Measurements from ENCODE around the gene CTAGE8.
"Not testable (repeated sequence)": the region's sequence is repeated elsewhere in the genome, so short reads cannot be mapped to it uniquely, and the experiment has no call there.

Gene CTAGE8, protein sequence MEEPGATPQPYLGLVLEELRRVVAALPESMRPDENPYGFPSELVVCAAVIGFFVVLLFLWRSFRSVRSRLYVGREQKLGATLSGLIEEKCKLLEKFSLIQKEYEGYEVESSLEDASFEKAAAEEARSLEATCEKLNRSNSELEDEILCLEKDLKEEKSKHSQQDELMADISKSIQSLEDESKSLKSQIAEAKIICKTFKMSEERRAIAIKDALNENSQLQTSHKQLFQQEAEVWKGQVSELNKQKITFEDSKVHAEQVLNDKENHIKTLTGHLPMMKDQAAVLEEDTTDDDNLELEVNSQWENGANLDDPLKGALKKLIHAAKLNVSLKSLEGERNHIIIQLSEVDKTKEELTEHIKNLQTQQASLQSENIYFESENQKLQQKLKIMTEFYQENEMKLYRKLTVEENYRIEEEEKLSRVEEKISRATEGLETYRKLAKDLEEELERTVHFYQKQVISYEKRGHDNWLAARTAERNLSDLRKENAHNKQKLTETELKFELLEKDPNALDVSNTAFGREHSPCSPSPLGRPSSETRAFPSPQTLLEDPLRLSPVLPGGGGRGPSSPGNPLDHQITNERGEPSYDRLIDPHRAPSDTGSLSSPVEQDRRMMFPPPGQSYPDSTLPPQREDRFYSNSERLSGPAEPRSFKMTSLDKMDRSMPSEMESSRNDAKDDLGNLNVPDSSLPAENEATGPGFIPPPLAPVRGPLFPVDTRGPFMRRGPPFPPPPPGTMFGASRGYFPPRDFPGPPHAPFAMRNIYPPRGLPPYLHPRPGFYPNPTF

DNA sequence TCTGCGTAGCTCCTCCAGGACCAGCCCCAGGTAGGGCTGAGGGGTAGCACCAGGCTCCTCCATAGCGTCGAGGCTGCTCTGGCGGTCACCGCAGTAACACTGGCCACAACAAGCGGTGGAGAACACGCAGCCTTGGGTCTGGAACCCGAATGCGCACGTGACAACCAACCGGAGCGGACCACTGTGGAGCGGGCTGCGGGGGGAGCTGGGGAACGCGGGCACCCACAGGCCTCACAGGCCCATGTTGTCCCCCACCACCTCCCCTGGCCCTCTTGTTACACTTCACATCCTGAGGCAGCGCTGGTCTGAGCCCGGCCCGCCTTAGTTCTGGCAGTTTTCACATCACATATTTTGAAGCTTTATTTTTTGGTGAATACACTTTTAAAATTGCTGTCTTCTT, at the start of gene CTAGE8:
Gene CTAGE8, minus strand, starts transcription at position 101 of the 400 bp plus-strand sequence. Its CDS starts 38 bp downstream, at position 63.
- DNase-seq, result not testable (repeated sequence)

DNA sequence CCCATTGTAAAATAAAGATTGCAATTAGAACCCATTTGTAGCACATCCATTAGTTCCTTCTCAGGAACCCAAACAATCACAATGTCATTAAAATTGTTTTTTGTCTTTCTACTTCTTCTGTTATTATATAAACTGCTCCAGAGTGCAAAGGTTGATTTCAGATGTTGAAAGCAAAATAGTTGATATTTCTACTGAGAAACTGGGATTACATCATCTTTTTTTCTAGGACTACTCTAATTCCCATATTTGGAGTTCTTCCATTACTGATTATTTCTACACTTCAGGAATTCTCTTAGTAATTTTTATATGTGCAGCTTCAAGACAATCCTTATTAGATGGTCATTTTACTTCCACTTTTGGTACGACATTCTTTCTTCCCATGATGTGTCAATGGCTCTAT, 48.4 kb upstream of the CTAGE8 start:
- DNase-seq, result not testable (repeated sequence)

DNA sequence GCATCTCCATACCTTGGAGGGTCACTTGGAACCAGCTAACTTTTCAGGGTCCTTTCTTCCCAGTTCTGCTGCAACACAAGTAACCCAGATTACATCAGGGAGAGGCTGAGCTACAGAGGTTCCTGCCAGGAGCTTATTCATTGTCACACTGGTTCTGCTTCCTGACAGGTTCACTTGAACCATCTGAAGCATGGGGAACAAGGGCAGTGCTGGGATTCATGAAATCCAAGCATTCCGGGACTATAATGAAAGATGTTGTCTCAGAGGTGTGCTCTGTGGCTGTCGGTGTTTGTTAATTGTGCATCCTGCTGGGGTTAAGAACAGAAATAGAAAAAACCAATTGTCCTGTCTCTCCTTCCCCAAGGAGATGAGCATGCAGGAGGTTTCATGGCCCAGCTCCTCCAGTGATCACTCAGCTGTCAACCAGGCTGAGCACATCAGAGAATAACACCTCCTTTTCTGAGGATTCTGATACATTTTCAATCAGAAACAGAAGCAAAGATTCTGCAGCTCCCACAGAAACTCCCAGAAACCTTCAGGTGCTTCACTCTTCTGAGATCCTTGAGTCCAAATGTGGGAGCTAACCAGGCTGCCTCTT, 42.9 kb upstream of the CTAGE8 start, which contains the start of gene OR2A1:
Gene OR2A1, plus strand, starts transcription at position 548 of the 598 bp plus-strand sequence. CDS start 5,706 bp downstream, outside the sequence.
- not testable (repeated sequence) for DNase-seq

DNA sequence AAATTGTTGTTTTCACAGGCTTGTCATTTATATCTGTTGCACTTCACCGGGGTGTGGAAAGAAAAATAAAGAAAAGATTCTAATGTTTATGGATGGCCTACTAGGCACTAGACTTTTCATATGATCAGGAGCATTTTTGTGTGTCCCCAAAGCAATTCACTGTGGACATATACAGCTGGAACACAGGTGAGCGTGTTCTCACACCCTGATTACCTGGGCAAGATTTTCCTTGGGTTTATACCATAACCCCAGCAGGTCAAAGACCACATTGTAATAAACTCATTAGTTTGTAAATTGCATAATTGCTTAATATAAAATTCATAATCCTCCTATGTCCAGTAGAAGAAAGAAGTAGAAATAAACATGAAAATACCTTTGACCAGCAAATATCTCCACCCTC, 42.1 kb upstream of the CTAGE8 start:
- not testable (repeated sequence) for DNase-seq

DNA sequence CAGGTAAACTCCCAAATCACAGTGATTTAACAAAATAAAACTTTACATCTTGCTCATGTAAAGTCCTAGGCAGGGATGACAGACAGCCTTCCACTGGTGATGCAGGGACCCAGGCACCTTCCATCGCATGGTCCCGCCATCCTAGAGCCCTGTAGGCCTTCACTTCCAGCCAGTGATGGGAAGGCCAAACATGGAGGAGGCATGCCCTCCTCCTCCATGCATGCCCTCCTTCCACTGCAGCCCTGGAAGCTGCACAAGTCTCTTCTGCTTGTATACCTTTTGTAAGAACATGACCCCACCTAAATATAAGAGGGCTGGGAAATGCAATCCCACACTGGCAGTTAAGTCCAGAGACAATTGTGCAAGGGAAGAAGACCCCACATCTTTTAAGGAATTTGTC, 40.6 kb upstream of the CTAGE8 start:
- not testable (repeated sequence) for DNase-seq

DNA sequence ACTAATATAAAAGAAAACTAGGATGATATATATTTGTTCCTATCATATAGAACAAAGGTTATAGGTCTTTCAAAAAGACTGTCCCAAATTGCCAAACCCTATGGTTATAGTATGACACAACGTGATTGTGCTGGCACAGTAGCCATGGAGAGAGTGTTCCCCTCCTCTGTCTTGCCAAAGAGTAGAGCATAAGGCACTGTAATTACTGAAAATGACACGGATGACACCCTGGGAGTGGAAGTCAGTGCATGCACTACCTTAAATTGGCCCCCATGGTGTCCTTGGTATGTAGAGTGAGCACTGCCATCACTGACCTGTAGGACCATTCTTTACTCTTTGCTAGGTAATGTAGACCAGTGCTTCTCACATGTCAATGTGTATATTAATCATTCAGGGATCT, 36.1 kb upstream of the CTAGE8 start:
- not testable (repeated sequence) for DNase-seq

DNA sequence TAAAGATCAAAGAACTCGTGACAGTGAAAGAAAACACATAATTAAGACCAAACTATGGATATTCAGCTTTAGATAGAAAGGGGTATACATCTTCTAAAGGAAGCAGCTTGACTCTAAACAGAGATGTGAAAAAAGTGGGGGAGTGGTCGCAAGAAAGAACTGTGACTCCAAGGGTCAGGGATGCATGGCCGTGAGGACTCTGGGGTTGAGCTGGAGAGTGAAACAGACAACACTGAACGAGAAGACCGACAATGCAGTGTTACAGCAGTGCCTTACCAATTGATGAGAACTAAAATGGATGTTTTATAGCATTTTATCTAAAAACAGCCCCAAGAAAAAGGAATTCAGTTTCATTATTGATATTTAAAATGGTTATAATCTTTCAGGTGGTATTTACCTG, 34.5 kb upstream of the CTAGE8 start:
- not testable (repeated sequence) for DNase-seq

DNA sequence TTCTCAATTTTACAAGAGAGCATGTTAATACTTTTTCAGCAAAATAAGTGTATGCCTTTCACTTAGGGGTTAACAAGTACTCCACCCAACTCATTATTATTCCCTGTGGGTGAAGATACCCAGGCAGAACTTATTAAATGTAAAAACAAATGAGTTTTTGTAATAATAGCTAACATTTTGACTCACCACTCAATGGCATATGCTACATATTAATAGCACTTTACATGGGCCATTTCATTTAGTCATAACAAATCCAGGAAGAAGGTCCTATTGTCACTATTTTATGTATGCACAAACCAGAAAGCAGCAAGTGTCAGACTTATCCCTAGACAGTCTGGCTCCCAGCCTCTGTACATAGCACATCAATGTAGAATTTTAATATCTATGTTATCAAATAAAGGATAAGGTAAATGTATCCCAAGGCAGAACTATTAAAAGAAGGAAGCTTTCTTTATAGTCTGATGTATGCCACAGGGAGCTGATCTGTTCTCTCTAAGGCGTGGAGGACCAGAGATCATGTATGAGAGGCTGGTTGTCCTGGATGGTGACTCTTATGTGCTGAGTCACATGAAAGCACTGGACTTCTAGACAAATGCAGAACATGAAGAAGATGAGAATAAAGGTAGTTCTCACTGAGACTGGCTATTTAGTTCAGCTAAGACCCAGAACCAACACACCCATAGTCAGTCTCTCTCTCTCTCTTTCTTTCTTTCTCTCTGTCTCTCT, 33.7 kb upstream of the CTAGE8 start:
- not testable (repeated sequence) for DNase-seq

DNA sequence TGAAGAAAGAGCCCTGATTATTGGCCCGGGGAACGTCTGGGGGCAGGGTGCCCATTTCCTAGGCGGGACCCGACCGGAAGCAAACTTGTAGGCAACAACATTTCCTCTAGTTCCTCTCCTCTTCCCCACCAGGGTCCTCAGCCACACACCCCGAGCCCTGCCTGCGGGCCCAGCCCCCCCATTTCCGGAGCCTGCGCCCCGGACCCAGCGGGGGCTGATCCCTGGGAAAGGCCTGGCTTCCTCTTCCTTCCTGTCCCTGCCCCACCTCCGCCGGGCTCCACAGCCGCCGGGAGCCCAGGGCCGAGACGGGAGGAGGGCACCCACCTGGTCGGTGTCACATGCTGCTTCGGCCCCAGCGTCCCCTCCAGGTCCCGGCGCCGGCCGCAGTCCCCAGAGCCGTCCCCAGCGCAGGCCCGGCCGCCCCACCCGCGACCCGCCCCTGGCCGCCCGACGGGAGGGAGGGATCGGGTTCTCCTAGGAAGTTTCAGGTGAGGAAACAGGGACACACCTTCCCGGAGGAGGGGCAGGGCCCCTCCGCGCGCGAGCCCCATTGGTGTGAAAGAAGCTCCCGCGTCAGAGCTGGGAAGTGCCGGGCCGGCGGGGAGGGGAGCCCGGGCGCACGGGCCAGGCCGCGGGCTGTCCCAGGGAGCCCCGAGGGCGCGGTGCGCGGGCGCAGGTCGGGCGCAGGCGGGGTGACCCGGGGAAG, 24.9 kb upstream of the CTAGE8 start:
- DNase-seq, result not testable (repeated sequence)

DNA sequence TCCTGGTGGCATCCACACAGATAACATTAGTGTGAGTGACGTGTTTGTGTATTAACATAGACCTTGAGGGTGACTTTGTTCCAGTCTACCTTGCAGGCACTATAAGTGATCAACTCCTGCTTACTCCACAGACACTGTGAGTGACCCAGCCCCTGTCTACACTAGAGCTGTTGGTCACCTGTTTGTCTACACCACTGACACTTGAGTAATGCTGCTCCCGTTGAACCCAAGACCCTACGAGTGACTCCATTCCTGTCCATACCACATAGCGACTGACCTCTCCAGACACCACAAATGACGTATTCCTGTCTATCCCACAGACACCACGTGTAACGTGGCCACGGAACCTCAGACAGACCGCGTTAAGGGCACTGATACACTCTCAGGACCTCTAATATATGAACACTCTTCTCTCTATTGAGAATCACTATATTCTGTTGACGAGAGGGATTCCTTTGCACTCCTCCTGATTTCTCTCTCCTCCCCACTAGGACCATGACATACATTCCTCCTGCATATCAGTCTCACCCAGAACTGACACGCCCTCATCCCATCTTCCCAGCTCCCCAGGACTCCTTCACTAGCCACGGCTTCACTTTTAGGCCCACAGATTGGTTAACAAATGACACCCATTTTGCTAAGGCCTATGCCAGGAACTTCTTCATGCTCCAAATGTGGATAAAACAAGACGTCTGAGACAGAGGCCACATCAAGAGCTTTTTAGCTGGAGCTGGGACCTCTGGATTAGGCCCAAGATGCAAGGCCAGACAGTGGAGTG, 23.5 kb upstream of the CTAGE8 start:
- not testable (repeated sequence) for DNase-seq

DNA sequence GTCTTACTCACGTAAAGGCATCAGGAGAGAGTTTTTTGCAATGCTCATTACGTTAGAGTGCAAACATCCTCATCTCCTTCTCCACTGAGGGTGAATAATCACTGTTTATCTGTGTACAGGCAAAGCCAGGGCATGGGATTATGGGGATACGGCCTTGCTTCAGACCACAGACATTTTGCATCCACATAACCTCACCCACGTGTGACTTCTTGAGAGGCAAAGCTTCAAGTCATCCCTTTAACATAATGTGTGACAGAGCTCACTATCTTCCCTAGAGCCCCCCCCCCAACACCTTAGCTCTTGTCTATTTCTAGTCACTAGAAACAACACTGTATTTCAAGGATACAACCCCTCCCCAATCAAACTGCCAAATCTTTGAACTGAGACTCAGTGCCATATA, 22.5 kb upstream of the CTAGE8 start:
- DNase-seq, result not testable (repeated sequence)

DNA sequence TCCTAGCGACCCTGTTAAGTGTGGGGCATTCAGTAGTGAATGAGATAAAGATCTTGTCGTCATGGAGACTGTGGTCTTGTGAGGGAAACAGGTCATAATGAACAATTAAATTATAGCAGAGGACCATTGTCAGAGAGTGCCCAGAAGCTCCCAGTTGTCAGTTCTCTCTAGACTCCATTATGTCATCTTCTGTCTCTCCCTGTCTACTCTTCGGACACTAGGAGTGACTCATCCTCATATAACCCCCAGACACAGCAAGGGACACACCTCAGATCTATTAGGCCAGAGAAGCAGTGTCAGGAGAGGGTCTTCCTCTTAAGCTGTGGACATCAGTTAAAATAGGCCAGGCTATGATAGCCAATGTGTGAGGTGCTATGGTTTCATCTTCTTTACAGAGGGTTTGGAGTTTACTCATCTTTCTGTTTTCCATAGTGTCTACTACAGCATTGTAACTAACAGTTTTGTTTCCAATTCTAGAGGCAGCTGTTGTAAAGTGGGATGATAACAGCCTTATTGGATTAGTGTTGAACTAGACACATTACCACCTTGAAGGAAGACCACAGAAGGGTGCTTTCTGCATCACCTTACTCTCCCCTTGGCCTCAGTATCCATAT, 18.2 kb upstream of the CTAGE8 start:
- DNase-seq, result not testable (repeated sequence)

DNA sequence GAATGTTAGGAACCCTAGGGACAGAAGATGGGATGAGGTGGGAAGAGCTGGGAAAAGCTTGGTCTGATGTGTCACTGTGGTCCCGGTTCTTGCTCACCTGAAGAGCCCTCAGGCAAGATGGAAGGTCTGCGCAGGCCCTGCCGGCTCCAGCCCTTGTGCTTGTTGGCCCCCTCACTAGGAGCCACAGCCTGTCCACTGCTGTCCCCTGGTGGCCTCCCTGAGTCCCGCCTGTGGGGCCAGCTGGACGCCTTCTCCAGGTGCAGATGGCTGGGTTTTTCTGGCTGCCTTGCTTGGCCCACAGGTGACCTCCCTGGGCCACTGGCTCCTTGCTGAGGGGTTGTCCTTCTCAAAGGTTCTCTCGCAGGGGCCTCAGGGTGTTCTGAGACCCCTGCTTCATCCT, 14.6 kb upstream of the CTAGE8 start:
- DNase-seq, result not testable (repeated sequence)

DNA sequence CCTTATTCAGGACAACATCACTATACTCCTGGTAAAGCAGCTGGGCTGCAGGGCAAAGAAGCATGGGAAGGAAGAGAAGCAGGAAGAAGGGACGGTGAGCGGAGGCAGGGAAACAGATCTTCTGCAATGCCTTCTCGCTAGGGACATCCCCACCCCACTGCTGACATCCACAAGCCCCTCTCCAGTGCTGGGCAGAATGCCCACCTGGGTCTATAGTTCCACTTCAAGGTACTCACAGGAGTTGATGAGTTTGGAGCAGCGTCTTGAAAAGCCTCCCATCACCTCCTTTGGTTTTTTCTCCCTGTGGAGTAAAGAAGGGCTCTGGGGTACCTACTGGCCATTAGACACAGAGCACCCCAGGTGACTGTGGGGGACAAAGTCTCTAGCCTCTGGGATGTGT, 13.4 kb upstream of the CTAGE8 start:
- not testable (repeated sequence) for DNase-seq

DNA sequence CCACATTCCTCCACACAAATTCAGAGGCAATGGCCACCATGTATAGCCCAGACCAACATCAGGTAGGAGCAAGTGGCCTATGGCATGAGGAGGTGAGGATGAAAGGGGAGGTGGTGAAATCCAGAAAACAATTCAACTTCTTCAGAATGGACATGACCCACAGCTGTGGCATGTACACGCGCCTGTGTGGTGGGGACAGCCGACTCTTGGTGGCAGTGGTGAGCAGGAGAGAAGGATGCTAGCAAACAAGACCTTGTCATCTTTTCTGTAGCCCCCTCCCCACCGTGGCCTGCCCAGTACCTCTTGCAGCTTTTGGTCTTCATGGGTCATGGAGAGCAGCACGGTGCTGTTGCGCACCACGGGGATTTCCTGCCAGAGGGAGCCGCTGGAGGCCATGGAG, 12.9 kb upstream of the CTAGE8 start:
- not testable (repeated sequence) for DNase-seq

DNA sequence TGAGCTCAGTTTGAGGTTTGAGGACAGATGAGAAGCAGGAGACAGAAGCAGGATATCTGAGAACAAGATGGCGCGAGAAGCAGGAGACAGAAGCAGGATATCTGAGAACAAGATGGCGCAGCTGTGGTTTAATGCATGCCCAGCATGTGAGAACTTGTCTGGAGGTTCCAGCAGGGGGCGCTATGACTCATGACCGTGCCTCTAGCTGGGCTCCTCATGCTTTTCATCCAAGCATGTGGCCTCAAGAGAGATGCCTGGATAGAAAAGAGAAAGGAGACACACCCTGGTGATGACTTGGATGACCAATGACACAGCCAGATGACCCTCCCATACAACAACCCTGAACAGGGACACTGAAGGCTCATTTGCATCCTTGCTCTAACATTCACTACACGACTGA, 10.9 kb upstream of the CTAGE8 start:
- DNase-seq, result not testable (repeated sequence)

DNA sequence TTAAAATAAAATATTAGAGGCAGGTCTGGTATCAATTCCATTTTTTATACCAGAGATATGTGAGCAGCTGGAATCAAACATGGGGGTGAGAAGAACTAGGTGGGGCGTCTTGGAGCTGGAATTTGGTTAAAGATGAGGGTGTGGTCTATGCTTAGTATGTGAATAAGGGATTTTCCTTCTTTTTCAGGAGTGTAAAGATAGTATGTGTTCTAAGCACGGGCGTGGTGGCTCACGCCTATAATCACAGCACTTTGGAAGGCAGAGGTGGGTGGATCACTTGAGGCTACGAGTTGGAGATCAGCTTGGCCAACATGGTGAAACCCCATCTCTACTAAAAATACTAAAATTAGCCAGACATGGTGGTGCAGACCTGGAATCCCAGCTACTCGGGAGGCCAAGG, 6.2 kb upstream of the CTAGE8 start:
- not testable (repeated sequence) for DNase-seq

DNA sequence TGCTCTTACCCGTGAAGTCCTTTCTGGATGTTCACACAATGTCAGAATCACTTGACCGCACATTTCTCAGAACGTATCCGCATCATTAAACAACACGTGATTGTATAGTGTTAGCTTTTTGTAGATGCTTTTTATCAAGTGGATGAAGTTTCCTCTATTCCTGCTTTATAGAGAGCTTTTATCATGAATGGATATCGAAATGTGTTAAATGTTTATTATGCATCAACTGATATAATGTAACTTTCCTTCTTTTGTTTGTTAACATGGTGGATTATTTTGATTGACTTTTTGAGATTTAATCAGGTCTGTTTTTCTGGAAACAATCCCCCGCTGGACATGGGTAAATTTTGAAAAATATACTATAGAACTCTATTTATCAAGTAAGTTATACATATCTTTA, 4.4 kb downstream of the CTAGE8 start, which contains the start of gene OR2A7:
Gene OR2A7, minus strand, starts transcription at position 101 of the 400 bp plus-strand sequence. CDS start 5,164 bp downstream, outside the sequence.
- DNase-seq, result not testable (repeated sequence)

DNA sequence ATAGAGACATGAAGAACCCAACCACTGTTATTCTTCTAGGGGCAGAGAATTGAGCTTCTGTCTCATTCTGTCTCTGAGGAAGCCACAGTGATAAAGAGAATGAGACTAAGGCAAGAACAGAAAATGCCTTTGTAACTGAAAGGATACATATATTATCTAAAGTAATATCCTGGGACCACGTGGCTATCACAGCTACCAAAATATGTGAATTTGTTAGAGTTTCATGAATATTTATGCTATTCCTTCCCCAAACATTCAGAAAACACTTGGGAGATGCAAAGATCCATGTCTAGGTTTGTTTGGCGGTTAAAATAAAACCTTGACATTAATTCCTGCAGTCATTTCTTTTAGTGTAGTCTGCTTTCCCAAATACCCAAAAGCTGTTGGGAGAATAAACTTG, 7.0 kb downstream of the CTAGE8 start:
- DNase-seq, result not testable (repeated sequence)

DNA sequence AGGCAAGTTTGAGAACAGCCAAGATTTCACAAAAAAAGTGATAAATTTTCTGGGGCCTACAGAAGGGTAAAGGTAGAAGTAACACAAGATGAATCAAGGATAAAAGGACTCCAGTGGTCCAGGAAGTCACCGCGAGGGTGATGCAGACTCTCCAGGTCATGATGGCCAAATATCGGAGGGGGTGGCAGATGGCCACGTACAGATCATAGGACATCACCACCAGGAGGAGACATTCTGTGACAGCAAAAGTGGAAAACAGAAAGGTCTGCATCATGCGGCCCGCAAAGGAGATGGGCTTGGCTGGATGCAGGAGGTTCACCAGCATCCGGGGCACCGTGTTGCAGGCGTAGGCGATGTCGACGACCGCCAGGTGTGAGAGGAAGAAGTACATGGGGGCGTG, 10.0 kb downstream of the CTAGE8 start:
- DNase-seq, result not testable (repeated sequence)

Data from NCI-H2081 treated with DMSO at 0.1 percent for 48 hours (cell line).